GM12878 (cell line): ENCODE data around the gene SULF2.

ENCODE experiments used
- BRCA1 ChIP-seq: IDR thresholded peaks from 2 replicates; pipeline ENCODE4 v1.6.1; 2011; ENCODE audit warnings: low read depth, low read length, improper control_type of control experiment
- EP300 ChIP-seq, 2 experiments: fragments of 150-350 bp in 1 of 2; IDR thresholded peaks; 2 replicates each; pipeline ENCODE4 v1.6.1; 2011 to 2012; ENCODE audit warnings: low read depth in 2 of 2, low read length in 2 of 2, borderline replicate concordance in 1 of 2, improper control_type of control experiment in 1 of 2, inconsistent platforms in 1 of 2; ENCODE audit not compliant: control insufficient read depth in 1 of 2
- HDAC6 ChIP-seq: fragments of 200-600 bp; sonication (generic); IDR thresholded peaks from one replicate; pipeline ENCODE4 v1.8.0; 2017; ENCODE audit warnings: antibody characterized with exemption; ENCODE audit not compliant: unreplicated experiment
- IRF4 ChIP-seq: IDR thresholded peaks from 2 replicates; pipeline ENCODE4 v1.6.1; 2011; ENCODE audit warnings: low read depth, low read length
- JUND ChIP-seq: IDR thresholded peaks from 2 replicates; pipeline ENCODE4 v1.6.1; 2012; ENCODE audit warnings: low read depth, mild to moderate bottlenecking, low read length, improper control_type of control experiment, moderate library complexity
- MEF2B ChIP-seq: fragments of 450-650 bp; IDR thresholded peaks from 2 replicates; pipeline ENCODE4 v1.6.1; 2018; ENCODE audit warnings: mild to moderate bottlenecking, moderate library complexity; ENCODE audit not compliant: partially characterized antibody, poor library complexity, severe bottlenecking
- NR2C1 ChIP-seq: fragments of 450-650 bp; IDR thresholded peaks from 2 replicates; pipeline ENCODE4 v1.6.1; 2017; ENCODE audit warnings: antibody characterized with exemption, mild to moderate bottlenecking, moderate library complexity
- NRF1 ChIP-seq: conservative IDR thresholded peaks from 2 replicates; pipeline ENCODE4 v1.6.1; 2011; ENCODE audit warnings: mild to moderate bottlenecking, low read depth, low read length, improper control_type of control experiment
- POLR2A ChIP-seq: IDR thresholded peaks from 2 replicates; pipeline ENCODE4 v1.6.1; 2011; ENCODE audit warnings: low read depth, mild to moderate bottlenecking, low read length
- POLR2AphosphoS5 ChIP-seq: IDR thresholded peaks from 2 replicates; pipeline ENCODE4 v1.6.1; 2011; ENCODE audit warnings: mild to moderate bottlenecking, low read length, inconsistent platforms
- SP1 ChIP-seq: IDR thresholded peaks from one replicate; pipeline ENCODE4 v1.6.1; 2011; ENCODE audit warnings: low read depth, low read length
- TF ChIP-seq, protein P1 (sequence below): IDR thresholded peaks from 2 replicates; pipeline ENCODE4 v1.6.1; 2011; ENCODE audit warnings: borderline replicate concordance, low read depth, mild to moderate bottlenecking, moderate library complexity, mixed read lengths, low read length; ENCODE audit not compliant: insufficient read depth; ENCODE audit errors: extremely low read length
- TF ChIP-seq, protein P2 (sequence below), 3 experiments: IDR thresholded peaks in 2 of 3; conservative IDR thresholded peaks in 1 of 3; 2 replicates each; pipeline ENCODE4 v1.5.1; 2011; ENCODE audit warnings: low read depth in 3 of 3, low read length in 3 of 3, mild to moderate bottlenecking in 3 of 3, control low read depth in 2 of 3, moderate library complexity in 2 of 3, inconsistent platforms in 1 of 3, mixed read lengths in 1 of 3; ENCODE audit not compliant: control insufficient read depth in 2 of 3, insufficient read depth in 1 of 3; ENCODE audit errors: extremely low read depth in 1 of 3
- TF ChIP-seq, protein P3 (sequence below): fragments of 450-650 bp; IDR thresholded peaks from 2 replicates; pipeline ENCODE4 v1.6.1; 2018; ENCODE audit warnings: borderline replicate concordance, mild to moderate bottlenecking; ENCODE audit not compliant: partially characterized antibody

DNA sequence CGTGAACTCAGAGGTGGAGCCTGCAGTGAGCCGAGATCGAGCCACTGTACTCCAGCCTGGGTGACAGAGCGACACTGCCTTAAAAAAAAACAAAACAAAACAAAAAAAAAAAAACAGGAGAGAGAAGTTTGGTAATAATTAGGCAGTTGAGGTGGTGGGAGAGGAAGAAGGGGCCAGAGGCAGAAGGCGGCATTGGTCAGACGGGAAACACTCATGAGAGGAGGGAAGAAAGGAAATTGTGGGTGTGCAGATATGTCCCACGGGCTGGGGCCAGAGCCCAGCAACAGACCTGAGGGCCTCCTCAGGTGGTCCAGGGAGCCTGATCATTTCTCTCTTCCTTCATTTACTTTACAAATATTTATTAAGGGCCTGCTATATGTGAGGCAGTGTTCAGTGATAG, 20.0 kb downstream of the SULF2 start:
- TF ChIP-seq, protein P1, sequence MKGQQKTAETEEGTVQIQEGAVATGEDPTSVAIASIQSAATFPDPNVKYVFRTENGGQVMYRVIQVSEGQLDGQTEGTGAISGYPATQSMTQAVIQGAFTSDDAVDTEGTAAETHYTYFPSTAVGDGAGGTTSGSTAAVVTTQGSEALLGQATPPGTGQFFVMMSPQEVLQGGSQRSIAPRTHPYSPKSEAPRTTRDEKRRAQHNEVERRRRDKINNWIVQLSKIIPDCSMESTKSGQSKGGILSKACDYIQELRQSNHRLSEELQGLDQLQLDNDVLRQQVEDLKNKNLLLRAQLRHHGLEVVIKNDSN: no peak
- TF ChIP-seq, protein P2, sequence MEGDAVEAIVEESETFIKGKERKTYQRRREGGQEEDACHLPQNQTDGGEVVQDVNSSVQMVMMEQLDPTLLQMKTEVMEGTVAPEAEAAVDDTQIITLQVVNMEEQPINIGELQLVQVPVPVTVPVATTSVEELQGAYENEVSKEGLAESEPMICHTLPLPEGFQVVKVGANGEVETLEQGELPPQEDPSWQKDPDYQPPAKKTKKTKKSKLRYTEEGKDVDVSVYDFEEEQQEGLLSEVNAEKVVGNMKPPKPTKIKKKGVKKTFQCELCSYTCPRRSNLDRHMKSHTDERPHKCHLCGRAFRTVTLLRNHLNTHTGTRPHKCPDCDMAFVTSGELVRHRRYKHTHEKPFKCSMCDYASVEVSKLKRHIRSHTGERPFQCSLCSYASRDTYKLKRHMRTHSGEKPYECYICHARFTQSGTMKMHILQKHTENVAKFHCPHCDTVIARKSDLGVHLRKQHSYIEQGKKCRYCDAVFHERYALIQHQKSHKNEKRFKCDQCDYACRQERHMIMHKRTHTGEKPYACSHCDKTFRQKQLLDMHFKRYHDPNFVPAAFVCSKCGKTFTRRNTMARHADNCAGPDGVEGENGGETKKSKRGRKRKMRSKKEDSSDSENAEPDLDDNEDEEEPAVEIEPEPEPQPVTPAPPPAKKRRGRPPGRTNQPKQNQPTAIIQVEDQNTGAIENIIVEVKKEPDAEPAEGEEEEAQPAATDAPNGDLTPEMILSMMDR (IDR thresholded peaks at IDR 0.05 in 2 of 3, conservative IDR thresholded peaks at IDR 0.05 in 1 of 3; ENCODE audit: control insufficient read depth in 2 of 3, extremely low read depth in 1 of 3, insufficient read depth in 1 of 3, low read depth in 3 of 3, low read length in 3 of 3): no peak
- no peak for TF ChIP-seq POLR2AphosphoS5
- TF ChIP-seq MEF2B: no peak
- TF ChIP-seq, protein P3, sequence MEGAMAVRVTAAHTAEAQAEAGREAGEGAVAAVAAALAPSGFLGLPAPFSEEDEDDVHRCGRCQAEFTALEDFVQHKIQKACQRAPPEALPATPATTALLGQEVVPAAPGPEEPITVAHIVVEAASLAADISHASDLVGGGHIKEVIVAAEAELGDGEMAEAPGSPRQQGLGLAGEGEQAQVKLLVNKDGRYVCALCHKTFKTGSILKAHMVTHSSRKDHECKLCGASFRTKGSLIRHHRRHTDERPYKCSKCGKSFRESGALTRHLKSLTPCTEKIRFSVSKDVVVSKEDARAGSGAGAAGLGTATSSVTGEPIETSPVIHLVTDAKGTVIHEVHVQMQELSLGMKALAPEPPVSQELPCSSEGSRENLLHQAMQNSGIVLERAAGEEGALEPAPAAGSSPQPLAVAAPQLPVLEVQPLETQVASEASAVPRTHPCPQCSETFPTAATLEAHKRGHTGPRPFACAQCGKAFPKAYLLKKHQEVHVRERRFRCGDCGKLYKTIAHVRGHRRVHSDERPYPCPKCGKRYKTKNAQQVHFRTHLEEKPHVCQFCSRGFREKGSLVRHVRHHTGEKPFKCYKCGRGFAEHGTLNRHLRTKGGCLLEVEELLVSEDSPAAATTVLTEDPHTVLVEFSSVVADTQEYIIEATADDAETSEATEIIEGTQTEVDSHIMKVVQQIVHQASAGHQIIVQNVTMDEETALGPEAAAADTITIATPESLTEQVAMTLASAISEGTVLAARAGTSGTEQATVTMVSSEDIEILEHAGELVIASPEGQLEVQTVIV: no peak
- no peak for TF ChIP-seq HDAC6
- no peak for TF ChIP-seq IRF4
- TF ChIP-seq SP1: no peak
- TF ChIP-seq POLR2A: no peak
- TF ChIP-seq BRCA1: no peak
- no peak for TF ChIP-seq NRF1
- TF ChIP-seq NR2C1: no peak
- TF ChIP-seq EP300 (IDR thresholded peaks at IDR 0.05; ENCODE audit: borderline replicate concordance in 1 of 2, control insufficient read depth in 1 of 2, low read depth in 2 of 2, low read length in 2 of 2): no peak
- TF ChIP-seq JUND: no peak
